GM18508 (cell line): ENCODE data around the gene SLC35F3.
A peak's percentile ranks its signal among the peaks of the same experiment; 100 is the strongest.

Source experiments
- ATAC-seq: cut with Tn5 transposase; IDR thresholded peaks from one replicate; pipeline ENCODE4 v1.9.1; 2021; ENCODE audit warnings: moderate number of reproducible peaks; ENCODE audit not compliant: insufficient read depth, unreplicated experiment

The SLC35F3 gene

GRCh38 chr1:234372011-234372757 is 467.7 kb downstream of the SLC35F3 start:
- ATAC-seq, result no peak

GRCh38 chr1:234373064-234373958 is 468.8 kb downstream of the SLC35F3 start, which contains the start of gene COA6:
TSS of gene COA6 (plus strand) at chr1:234373456. CDS start at chr1:234373467, 11 bp downstream.
- peak; percentile 79 for ATAC-seq

- peak; percentile 11 for ATAC-seq
These were observed 469.4 kb downstream of the SLC35F3 start for GRCh38 chr1:234373959-234374254.
